ENCODE measurements around the gene PPP1R2. TPM values are rescaled to one million over a fixed set of nuclear protein-coding genes. Genes with fewer than 3 reads are reported as not detected.

PPP1R2 gene
- total and polyA plus RNA-seq, 9 of the 15 experiments (the other 6 are each of a cell fraction or from before 2014, with no cell fraction given), result 9.4 to 115 (median 40.3) TPM

DNA sequence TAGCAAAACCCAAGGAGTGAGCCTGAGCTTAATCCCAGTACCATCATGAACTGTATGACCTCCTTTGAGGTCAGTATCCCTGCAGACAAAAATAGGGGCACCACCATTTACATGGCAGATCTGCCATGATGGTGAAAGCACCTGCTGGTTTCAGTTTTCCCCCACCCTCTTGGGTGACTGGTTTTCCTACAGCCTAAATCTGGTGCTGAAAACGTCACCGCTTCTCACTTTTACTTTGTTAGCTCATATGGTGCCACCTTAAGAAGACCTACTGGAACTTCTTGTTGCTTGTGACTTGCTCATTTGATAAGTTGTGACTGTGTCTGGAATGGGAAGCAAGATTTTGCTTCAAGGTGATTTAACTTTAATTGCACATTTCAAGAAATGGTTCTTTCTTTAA lies 5.1 kb downstream of the PPP1R2 start:
- H2AFZ ChIP-seq (ENCODE audit: low read depth, low read length), result no peak overlapping the region
- no peaks in the 10 kb centered on the region for H3K9me3 ChIP-seq (replicated peaks; ENCODE audit: control insufficient read depth, insufficient read depth, low read depth, low read length)
- no peak overlapping the region for H3K27ac ChIP-seq (ENCODE audit: extremely low read depth, low read depth, low read length)
- H3K27me3 ChIP-seq (ENCODE audit: control insufficient read depth in 2 of 2, insufficient read depth in 2 of 2, low read length in 2 of 2), result no peaks in the 10 kb centered on the region
- DNase-seq (ENCODE audit: extremely low read depth in 1 of 4, low spot score in 3 of 4) (no peak), FAIRE-seq (no peak), ATAC-seq (no peak)
- WGBS (ENCODE audit: insufficient coverage, low coverage, missing lambda C conversion rate), result 50% methylated on average over 2 of the region's 2 CpGs
- in situ Hi-C loops (cut with MboI), result no loop called here
- H3K4me3 ChIP-seq, result no peak overlapping the region
- no peaks in the 10 kb centered on the region for H3K36me3 ChIP-seq (ENCODE audit: control insufficient read depth, insufficient read depth, low read length)
- intact Hi-C loops (cut with micrococcal nuclease), result no loop called here
- no peak overlapping the region for H3K9ac ChIP-seq (ENCODE audit: insufficient read depth in 1 of 2, low read depth in 2 of 2, low read length in 2 of 2)
- peaks cover 5 to 16% of the 10 kb centered on the region in 2 experiments for H3K4me1 ChIP-seq (replicated peaks in 1 of 2; ENCODE audit: control insufficient read depth in 2 of 2, insufficient read depth in 2 of 2, low read length in 2 of 2)
- peaks cover 18% of the 10 kb centered on the region for H4K20me1 ChIP-seq (replicated peaks; ENCODE audit: control insufficient read depth, insufficient read depth, low read length)
- H3K4me2 ChIP-seq (ENCODE audit: insufficient read depth, low read length), result no peak overlapping the region
- peaks cover 72% of the 10 kb centered on the region for H3K79me2 ChIP-seq (ENCODE audit: control insufficient read depth, insufficient read depth, low read length)
- POLR2A ChIA-PET, result interaction anchor here (1.6 kb wide), 1 partner anchor 38 kb away, joined by 4 read pairs; no protein-coding TSS in a partner anchor
- CTCF ChIA-PET (ENCODE audit: low intra/inter-chr PET ratio), result interaction anchor here (0.5 kb wide), 1 partner anchor 129 kb away, joined by 3 read pairs; no protein-coding TSS in a partner anchor
- no TSS peak for BruUV-seq (replicated peaks)
- H3K9me1 ChIP-seq (ENCODE audit: control insufficient read depth, insufficient read depth, low read length), result peaks cover 4% of the 10 kb centered on the region
- no peak for TF ChIP-seq NFE2 (IDR thresholded peaks at IDR 0.05; ENCODE audit: low read depth)
- TF ChIP-seq ZNF384 (IDR thresholded peaks at IDR 0.05; ENCODE audit: low read depth, low read length), result no peak
- TF ChIP-seq, protein P1, sequence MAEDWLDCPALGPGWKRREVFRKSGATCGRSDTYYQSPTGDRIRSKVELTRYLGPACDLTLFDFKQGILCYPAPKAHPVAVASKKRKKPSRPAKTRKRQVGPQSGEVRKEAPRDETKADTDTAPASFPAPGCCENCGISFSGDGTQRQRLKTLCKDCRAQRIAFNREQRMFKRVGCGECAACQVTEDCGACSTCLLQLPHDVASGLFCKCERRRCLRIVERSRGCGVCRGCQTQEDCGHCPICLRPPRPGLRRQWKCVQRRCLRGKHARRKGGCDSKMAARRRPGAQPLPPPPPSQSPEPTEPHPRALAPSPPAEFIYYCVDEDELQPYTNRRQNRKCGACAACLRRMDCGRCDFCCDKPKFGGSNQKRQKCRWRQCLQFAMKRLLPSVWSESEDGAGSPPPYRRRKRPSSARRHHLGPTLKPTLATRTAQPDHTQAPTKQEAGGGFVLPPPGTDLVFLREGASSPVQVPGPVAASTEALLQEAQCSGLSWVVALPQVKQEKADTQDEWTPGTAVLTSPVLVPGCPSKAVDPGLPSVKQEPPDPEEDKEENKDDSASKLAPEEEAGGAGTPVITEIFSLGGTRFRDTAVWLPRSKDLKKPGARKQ (CRISPR knock-in tag; IDR thresholded peaks at IDR 0.05), result no peak
- TF ChIP-seq CREB3L1 (IDR thresholded peaks at IDR 0.05; ENCODE audit: borderline replicate concordance, low read depth), result no peak
- TF ChIP-seq RAD51 (IDR thresholded peaks at IDR 0.05; ENCODE audit: borderline replicate concordance, low read depth), result no peak
- TF ChIP-seq RAD21 (CRISPR knock-in tag; conservative IDR thresholded peaks at IDR 0.05 in 1 of 2, IDR thresholded peaks at IDR 0.05 in 1 of 2), result no peak
- TF ChIP-seq, protein P2, sequence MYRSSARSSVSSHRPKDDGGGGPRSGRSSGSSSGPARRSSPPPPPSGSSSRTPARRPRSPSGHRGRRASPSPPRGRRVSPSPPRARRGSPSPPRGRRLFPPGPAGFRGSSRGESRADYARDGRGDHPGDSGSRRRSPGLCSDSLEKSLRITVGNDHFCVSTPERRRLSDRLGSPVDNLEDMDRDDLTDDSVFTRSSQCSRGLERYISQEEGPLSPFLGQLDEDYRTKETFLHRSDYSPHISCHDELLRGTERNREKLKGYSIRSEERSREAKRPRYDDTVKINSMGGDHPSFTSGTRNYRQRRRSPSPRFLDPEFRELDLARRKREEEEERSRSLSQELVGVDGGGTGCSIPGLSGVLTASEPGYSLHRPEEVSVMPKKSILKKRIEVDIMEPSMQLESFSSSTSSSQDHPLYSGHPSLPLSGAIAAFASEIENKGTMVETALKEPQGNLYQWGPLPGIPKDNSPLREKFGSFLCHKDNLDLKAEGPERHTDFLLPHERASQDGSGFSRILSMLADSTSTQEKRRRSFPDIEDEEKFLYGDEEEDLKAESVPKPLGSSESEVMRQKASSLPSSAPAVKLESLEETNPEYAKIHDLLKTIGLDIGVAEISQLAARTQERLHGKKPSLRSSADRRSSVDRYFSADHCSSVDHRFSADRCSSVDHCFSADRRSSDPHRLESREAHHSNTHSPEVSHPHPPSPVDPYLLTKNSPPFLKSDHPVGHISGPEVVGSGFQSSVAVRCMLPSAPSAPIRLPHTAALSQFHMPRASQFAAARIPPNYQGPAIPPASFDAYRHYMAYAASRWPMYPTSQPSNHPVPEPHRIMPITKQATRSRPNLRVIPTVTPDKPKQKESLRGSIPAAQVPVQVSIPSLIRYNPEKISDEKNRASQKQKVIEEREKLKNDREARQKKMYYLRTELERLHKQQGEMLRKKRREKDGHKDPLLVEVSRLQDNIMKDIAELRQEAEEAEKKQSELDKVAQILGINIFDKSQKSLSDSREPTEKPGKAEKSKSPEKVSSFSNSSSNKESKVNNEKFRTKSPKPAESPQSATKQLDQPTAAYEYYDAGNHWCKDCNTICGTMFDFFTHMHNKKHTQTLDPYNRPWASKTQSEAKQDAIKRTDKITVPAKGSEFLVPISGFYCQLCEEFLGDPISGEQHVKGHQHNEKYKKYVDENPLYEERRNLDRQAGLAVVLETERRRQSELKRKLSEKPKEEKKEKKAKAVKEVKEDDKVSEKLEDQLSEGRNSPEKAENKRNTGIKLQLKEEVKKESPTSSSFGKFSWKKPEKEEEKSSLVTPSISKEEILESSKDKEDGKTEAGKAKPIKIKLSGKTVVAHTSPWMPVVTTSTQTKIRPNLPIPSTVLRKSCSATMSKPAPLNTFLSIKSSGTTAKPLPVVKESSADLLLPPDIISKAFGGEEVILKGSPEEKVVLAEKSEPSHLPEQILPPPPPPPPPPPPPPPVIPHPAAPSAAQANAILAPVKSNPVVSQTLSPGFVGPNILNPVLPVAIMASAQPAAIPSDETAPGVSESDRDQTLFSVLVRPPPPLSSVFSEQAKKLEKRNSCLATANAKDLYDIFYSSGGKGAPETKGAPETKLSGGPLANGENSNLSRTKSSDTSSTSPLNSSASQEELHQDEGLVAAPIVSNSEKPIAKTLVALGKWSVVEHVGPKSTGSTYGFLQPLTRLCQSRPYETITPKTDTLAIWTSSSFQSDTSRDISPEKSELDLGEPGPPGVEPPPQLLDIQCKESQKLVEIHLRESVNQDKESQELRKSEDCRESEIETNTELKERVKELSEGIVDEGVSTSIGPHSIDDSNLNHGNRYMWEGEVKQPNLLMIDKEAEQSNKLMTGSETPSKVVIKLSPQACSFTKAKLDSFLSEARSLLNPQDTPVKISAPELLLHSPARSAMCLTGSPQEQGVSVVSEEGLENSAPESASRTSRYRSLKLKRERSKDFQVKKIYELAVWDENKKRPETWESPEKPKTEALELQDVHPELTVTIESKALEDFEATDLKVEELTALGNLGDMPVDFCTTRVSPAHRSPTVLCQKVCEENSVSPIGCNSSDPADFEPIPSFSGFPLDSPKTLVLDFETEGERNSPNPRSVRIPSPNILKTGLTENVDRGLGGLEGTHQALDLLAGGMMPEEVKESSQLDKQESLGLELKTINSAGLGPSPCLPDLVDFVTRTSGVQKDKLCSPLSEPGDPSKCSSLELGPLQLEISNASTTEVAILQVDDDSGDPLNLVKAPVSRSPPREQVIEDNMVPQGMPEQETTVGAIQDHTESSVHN (IDR thresholded peaks at IDR 0.05; ENCODE audit: borderline replicate concordance in 1 of 2, low read depth in 1 of 2), result no peak
- TF ChIP-seq PCBP2 (IDR thresholded peaks at IDR 0.05; ENCODE audit: low read depth, low read length, poor library complexity, severe bottlenecking), result no peak
- TF ChIP-seq CEBPG (CRISPR knock-in tag; IDR thresholded peaks at IDR 0.05), result no peak
- no peak for TF ChIP-seq CEBPG (tag; conservative IDR thresholded peaks at IDR 0.05 in 1 of 2, IDR thresholded peaks at IDR 0.05 in 1 of 2)

All from K562 (cell line).